ENCODE results near the gene PPP2R5D. TPM values are rescaled to one million over a fixed set of nuclear protein-coding genes. Genes with fewer than 3 reads are reported as not detected.

PPP2R5D gene
- polyA plus RNA-seq, 1 donor (not counting 4 experiments of a cell fraction or from before 2014, with no cell fraction given), result 49.6 TPM

GRCh38 chr6:42971746-42972327, 12.5 kb upstream of the PPP2R5D start:
- peaks cover 10 to 12% of the 10 kb centered on the region in 2 experiments for H3K36me3 ChIP-seq (ENCODE audit: control insufficient read depth in 2 of 2, extremely low read depth in 1 of 2, insufficient read depth in 2 of 2, low read length in 2 of 2)
- H3K4me3 ChIP-seq (ENCODE audit: control insufficient read depth in 2 of 3, extremely low read depth in 1 of 3, insufficient read depth in 2 of 3, low read depth in 1 of 3, low read length in 3 of 3), result no peak overlapping the region
- dilution Hi-C loops (cut with MboI; ENCODE audit: extremely low pct_ligation_motif_present, low sequenced_read_pairs), result no loop called here
- H3K27ac ChIP-seq (ENCODE audit: control insufficient read depth, insufficient read depth, low read length), result no peak overlapping the region
- no peak for TF ChIP-seq CTCF (optimal IDR thresholded peaks at IDR 0.05 in 1 of 3, IDR thresholded peaks at IDR 0.05 in 1 of 3, conservative IDR thresholded peaks at IDR 0.05 in 1 of 3; ENCODE audit: extremely low read depth in 1 of 3, insufficient read depth in 2 of 3, low read length in 3 of 3)
- no peak for TF ChIP-seq EZH2 (IDR thresholded peaks at IDR 0.05; ENCODE audit: low read length)
- H3K4me2 ChIP-seq (ENCODE audit: control insufficient read depth, extremely low read depth, insufficient read depth, low read depth, low read length), result no peak overlapping the region
- FAIRE-seq (no peak), DNase-seq (ENCODE audit: low read depth, low spot score) (no peak)
- no peaks in the 10 kb centered on the region for H4K20me1 ChIP-seq (ENCODE audit: control insufficient read depth, extremely low read depth, insufficient read depth, low read length)
- peaks cover 19% of the 10 kb centered on the region for H3K4me1 ChIP-seq (ENCODE audit: control insufficient read depth, extremely low read depth, insufficient read depth, low read length)
- no peaks in the 10 kb centered on the region for H3K9me3 ChIP-seq (ENCODE audit: control insufficient read depth, low read depth, low read length)
- H3K9me1 ChIP-seq (ENCODE audit: control insufficient read depth, extremely low read depth, insufficient read depth, low read length), result peaks cover 3% of the 10 kb centered on the region
- peaks cover 1% of the 10 kb centered on the region for H3K79me2 ChIP-seq (ENCODE audit: control insufficient read depth, insufficient read depth, low read length)
- H2AFZ ChIP-seq (ENCODE audit: control insufficient read depth, low read length), result no peak overlapping the region
- no peak overlapping the region for H3K9ac ChIP-seq (ENCODE audit: control insufficient read depth, extremely low read depth, insufficient read depth, low read length)
- H3K27me3 ChIP-seq (ENCODE audit: control insufficient read depth, extremely low read depth, insufficient read depth, low read length), result no peaks in the 10 kb centered on the region

GRCh38 chr6:42973926-42974325, 10.4 kb upstream of the PPP2R5D start:
- Histone ChIP-seq H3K27ac (ENCODE audit: control insufficient read depth, insufficient read depth, low read length) (no peak overlapping the region), H3K36me3 (ENCODE audit: control insufficient read depth in 2 of 2, extremely low read depth in 1 of 2, insufficient read depth in 2 of 2, low read length in 2 of 2) (peaks cover 4 to 6% of the 10 kb centered on the region in 2 experiments), H4K20me1 (ENCODE audit: control insufficient read depth, extremely low read depth, insufficient read depth, low read length) (no peaks in the 10 kb centered on the region), H2AFZ (ENCODE audit: control insufficient read depth, low read length) (no peak overlapping the region), H3K4me1 (ENCODE audit: control insufficient read depth, extremely low read depth, insufficient read depth, low read length) (peaks cover 25% of the 10 kb centered on the region), H3K9ac (ENCODE audit: control insufficient read depth, extremely low read depth, insufficient read depth, low read length) (no peak overlapping the region), H3K4me3 (ENCODE audit: control insufficient read depth in 2 of 3, extremely low read depth in 1 of 3, insufficient read depth in 2 of 3, low read depth in 1 of 3, low read length in 3 of 3) (no peak overlapping the region), H3K9me3 (ENCODE audit: control insufficient read depth, low read depth, low read length) (no peaks in the 10 kb centered on the region), H3K4me2 (ENCODE audit: control insufficient read depth, extremely low read depth, insufficient read depth, low read depth, low read length) (no peak overlapping the region), H3K79me2 (ENCODE audit: control insufficient read depth, insufficient read depth, low read length) (peaks cover 20% of the 10 kb centered on the region), H3K9me1 (ENCODE audit: control insufficient read depth, extremely low read depth, insufficient read depth, low read length) (peaks cover 3% of the 10 kb centered on the region), H3K27me3 (ENCODE audit: control insufficient read depth, extremely low read depth, insufficient read depth, low read length) (no peaks in the 10 kb centered on the region)
- dilution Hi-C loops (cut with MboI; ENCODE audit: extremely low pct_ligation_motif_present, low sequenced_read_pairs), result no loop called here
- FAIRE-seq (no peak), DNase-seq (ENCODE audit: low read depth, low spot score) (no peak)
- no peak for TF ChIP-seq CTCF (optimal IDR thresholded peaks at IDR 0.05 in 1 of 3, IDR thresholded peaks at IDR 0.05 in 1 of 3, conservative IDR thresholded peaks at IDR 0.05 in 1 of 3; ENCODE audit: extremely low read depth in 1 of 3, insufficient read depth in 2 of 3, low read length in 3 of 3)
- no peak for TF ChIP-seq EZH2 (IDR thresholded peaks at IDR 0.05; ENCODE audit: low read length)

All from keratinocyte (primary cell).